Prostate gland (tissue), 2 donors: ENCODE results near the gene NET1. TPM values are rescaled to one million over a fixed set of nuclear protein-coding genes. Genes with fewer than 3 reads are reported as not detected.
"Not testable (repeated sequence)": the region's sequence is repeated elsewhere in the genome, so short reads cannot be mapped to it uniquely, and the experiment has no call there.

Source experiments
- DNase-seq: peaks from one replicate; pipeline ENCODE4 v3.0.0-alpha.2; 2019; ENCODE audit warnings: low spot score
- H3K27ac ChIP-seq, 2 donors: fragments of 200-600 bp; sonication (generic); 2 replicates each; pipeline ENCODE4 v1.5.1; 2017 to 2019
- H3K27me3 ChIP-seq: fragments of 200-600 bp; sonication (generic); replicated peaks from 2 replicates; pipeline ENCODE4 v1.5.1; 2019; ENCODE audit not compliant: insufficient read depth
- H3K36me3 ChIP-seq, 2 donors: fragments of 200-600 bp; sonication (generic); 1 replicate in 1 of 2; 2 replicates in 1 of 2; pipeline versions ENCODE4 v1.5.1 to v1.8.1; 2017 to 2019
- H3K4me1 ChIP-seq: fragments of 200-600 bp; sonication (generic); replicated peaks from 2 replicates; pipeline ENCODE4 v1.5.1; 2019
- H3K4me3 ChIP-seq, 2 donors: fragments of 200-600 bp; sonication (generic); 2 replicates each; pipeline ENCODE4 v1.5.1; 2017 to 2019
- H3K9me3 ChIP-seq: fragments of 200-600 bp; sonication (generic); 2 replicates; pipeline ENCODE4 v1.5.1; 2017
- POLR2A ChIP-seq: fragments of 450-650 bp; IDR thresholded peaks from one replicate; pipeline ENCODE4 v1.6.1; 2016; ENCODE audit warnings: antibody characterized with exemption, mild to moderate bottlenecking
- POLR2AphosphoS5 ChIP-seq: sonication (generic); formaldehyde crosslinking; IDR thresholded peaks from one replicate; pipeline ENCODE4 v1.6.1; 2017; ENCODE audit warnings: antibody characterized with exemption
- whole genome bisulfite sequencing: methylation state at CpG from one replicate; pipeline ENCODE4 v1.1.5; 2018; 5-methylcytosine and 5-hydroxymethylcytosine counted together
- intact Hi-C: fragments of 100-400 bp; cut with DNase I; formaldehyde crosslinking; loops from one replicate; pipeline ENCODE4 v1.14.2; 2022
- total RNA-seq, 2 donors: library from RNA; depleted of rRNA; stranded (reverse); fragments of >200 nt; gene quantifications; one replicate each; pipeline ENCODE4 v1.1.0, GENCODE V29; 2016
- TF ChIP-seq, protein P1 (sequence below), 4 experiments: fragments of 200-600 bp in 2 of 4; fragments of 450-650 bp in 2 of 4; sonication (generic) in 2 of 4; IDR thresholded peaks; 1 replicate in 3 of 4; 2 replicates in 1 of 4; pipeline ENCODE4 v1.5.1; 2016 to 2019; ENCODE audit warnings: antibody characterized with exemption in 4 of 4, mild to moderate bottlenecking in 2 of 4, moderate library complexity in 2 of 4

The NET1 gene
- total RNA-seq, 2 donors from 2014 or later = 55.6 to 77.6 TPM

DNA sequence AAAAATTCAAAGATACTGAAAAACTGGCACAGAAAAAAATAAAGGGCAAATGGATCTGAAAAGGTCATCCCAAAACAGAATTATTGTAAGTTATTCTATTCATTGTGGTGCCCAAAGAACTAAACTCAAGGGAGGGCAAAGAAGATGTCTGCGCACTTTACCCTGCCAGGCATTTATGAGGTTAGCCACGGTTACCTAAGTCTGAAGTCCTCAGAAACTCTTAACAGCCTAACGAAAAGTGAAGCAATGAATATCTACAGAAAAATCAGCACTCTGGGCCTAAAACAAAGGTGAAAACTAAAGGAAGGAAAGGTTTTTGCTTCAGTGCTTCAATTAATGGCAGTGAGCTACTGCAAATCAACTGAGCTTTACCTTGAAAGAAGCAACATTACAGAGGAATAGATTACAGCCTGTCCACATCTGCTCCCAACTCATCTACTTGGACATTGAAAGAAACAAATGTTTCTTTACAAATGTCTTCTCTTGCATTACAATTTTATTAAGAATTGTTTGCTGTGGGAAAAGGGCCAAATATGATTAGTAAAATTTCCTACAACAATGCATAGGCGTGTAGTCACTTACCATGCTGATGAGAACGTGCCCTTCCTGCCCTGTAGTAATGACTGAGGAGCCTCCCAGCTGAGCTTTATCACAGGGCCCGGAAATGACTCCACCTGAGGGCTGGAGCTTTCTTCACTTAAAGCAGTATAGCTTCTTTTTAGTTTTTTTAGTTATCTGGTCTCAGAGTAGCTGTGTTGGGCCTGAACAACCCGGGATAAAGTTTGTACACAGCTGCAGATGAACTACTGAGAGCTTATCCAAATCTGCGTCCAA lies 7.9 kb upstream of the NET1 start, which contains the start of gene TUBAL3:
Gene TUBAL3, minus strand, starts transcription at position 621 of the 834 bp plus-strand sequence. Its CDS starts 36 bp downstream, at position 585.
- TF ChIP-seq, protein P1, sequence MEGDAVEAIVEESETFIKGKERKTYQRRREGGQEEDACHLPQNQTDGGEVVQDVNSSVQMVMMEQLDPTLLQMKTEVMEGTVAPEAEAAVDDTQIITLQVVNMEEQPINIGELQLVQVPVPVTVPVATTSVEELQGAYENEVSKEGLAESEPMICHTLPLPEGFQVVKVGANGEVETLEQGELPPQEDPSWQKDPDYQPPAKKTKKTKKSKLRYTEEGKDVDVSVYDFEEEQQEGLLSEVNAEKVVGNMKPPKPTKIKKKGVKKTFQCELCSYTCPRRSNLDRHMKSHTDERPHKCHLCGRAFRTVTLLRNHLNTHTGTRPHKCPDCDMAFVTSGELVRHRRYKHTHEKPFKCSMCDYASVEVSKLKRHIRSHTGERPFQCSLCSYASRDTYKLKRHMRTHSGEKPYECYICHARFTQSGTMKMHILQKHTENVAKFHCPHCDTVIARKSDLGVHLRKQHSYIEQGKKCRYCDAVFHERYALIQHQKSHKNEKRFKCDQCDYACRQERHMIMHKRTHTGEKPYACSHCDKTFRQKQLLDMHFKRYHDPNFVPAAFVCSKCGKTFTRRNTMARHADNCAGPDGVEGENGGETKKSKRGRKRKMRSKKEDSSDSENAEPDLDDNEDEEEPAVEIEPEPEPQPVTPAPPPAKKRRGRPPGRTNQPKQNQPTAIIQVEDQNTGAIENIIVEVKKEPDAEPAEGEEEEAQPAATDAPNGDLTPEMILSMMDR (IDR thresholded peaks at IDR 0.05) = no peak
- TF ChIP-seq POLR2AphosphoS5 (no peak), POLR2A (no peak)
- Histone ChIP-seq H3K4me3 (no peak within 1 kb of the TSS), H3K4me1 (no peaks in the 10 kb centered on the region), H3K36me3 (no peaks in the 10 kb centered on the region), H3K27me3 (no peaks in the 10 kb centered on the region), H3K9me3 (no peaks in the 10 kb centered on the region), H3K27ac (no peak within 1 kb of the TSS)
- intact Hi-C loops = no loop called here
- no peak for DNase-seq
- WGBS = 66% methylated on average over 8 of the region's 8 CpGs

DNA sequence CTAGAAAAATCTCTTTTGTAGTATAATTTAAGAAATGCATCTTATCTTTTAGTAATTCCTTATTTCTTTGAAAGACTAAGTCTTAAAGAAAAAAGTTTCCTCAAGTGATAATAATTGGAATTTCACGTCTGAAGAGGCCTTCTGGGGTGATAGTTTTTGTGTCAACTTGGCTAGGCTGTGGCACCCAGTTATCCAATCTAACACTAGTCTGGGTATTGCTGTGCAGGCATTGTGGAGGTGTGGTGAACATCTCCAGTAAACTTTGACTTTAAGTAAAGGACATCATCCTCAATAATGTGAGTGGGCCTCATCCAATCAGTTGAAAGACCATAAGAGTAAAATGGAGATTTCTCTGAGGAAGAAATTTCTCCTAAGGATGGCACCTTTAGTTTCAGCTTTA lies 5.4 kb upstream of the NET1 start:
- intact Hi-C loops = no loop called here
- TF ChIP-seq POLR2A = no peak
- WGBS = 74% methylated on average over 1 of the region's 1 CpG

DNA sequence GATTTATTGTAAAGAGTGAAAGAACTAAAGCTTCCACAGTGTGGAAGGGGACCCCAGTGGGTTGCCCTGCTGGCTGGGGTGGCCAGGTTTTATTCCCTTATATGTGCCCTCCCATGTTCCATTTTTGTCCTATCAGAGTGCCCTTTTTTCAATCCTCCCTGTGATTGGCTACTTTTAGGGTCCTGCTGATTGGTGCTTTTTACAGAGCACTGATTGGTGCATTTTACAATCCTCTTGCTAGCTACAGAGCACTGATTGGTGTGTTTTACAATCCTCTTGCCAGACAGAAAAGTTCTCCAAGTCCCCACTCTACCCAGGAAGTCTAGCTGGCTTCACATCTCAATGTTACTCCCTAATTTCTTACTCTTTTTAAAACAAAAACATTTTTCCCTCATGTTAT lies 1.6 kb upstream of the NET1 start:
- H3K4me3 ChIP-seq, H3K27ac ChIP-seq, H3K4me1 ChIP-seq, H3K36me3 ChIP-seq, DNase-seq, H3K9me3 ChIP-seq, H3K27me3 ChIP-seq, intact Hi-C loops: not testable (repeated sequence)

More for the DNA sequence above, 5.4 kb upstream of the NET1 start:
- Histone ChIP-seq H3K9me3 (no peaks in the 10 kb centered on the region), H3K27me3 (no peaks in the 10 kb centered on the region), H3K4me3 (no peak overlapping the region), H3K27ac (no peak overlapping the region), H3K4me1 (no peaks in the 10 kb centered on the region), H3K36me3 (no peaks in the 10 kb centered on the region)
- DNase-seq = no peak

DNA sequence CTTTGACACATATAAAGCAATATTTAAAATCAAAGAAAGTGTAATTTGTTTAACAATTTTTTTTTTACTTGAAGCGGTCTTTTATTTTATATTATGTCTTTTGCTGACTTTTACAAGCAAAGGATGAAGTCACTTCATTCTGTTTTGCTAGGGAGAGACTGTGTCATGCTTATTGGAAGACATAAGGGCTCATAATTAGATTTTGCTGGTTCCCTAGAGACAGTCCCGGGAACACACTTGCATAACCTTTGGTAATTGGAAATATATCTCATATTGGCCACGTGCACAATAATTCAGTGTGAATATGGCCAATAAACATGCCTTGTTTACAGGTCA lies 448 bp upstream of the NET1 start:
- H3K36me3 ChIP-seq = no peaks in the 10 kb centered on the region
- WGBS = 10% methylated on average over 3 of the region's 3 CpGs
- no peak for DNase-seq
- TF ChIP-seq POLR2A (no peak), POLR2AphosphoS5 (no peak)
- TF ChIP-seq, protein P1 (IDR thresholded peaks at IDR 0.05) = no peak
- H3K27ac ChIP-seq = no peak overlapping the region
- peak overlapping the region; percentile 70 for H3K4me3 ChIP-seq
- intact Hi-C loops = no loop called here
- H3K9me3 ChIP-seq = no peaks in the 10 kb centered on the region
- H3K4me1 ChIP-seq = no peaks in the 10 kb centered on the region
- no peaks in the 10 kb centered on the region for H3K27me3 ChIP-seq

DNA sequence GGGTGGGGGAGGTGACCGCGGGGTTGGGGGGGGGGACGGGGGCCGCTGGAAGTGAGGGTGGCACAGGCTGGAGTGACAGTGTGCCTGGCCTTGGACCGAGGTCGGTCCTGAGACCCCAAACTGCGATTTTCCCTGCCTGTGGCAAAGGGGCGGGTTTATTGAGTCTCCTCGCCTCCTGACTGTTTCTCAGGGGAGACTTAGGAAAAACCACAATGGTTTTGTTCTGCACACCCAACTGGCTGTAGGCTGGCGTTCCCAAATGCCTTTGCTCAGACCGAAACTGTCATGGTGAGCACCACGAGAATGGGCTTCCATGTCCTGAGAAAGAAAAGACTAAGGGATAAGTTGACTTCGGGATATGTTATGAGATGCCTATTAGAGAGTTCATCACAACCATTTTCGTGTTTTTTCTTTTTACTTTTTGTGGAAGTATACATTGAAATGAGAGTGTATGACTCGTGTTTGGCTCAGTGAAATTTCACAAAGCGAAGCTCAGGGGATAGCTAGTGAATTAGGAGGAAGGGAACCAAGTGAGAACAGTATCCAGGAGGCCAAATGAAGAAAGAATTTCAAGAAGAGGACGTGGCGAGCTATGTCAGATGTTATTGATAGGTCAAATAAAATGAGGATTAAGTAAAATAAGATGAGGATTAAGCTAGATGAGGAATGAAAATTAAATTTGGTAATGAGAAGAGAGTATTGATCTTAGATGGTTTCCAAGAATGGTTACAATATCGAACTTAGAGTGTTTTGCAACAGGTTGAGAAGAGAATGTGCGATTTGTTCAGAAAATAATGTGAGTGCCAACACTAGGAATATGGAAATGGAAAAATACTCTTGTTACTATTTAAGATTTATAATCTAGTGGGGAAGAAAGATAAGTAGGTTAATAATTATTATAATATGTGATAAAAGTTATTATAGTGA lies 918 bp downstream of the NET1 start:
- Histone ChIP-seq H3K4me3 (peak overlapping the region; percentile 70), H3K4me1 (no peaks in the 10 kb centered on the region), H3K27ac (peak overlapping the region in 1 of 2 donors; percentile 72), H3K9me3 (no peaks in the 10 kb centered on the region), H3K27me3 (no peaks in the 10 kb centered on the region), H3K36me3 (no peaks in the 10 kb centered on the region)
- intact Hi-C loops = no loop called here
- no peak for DNase-seq
- no peak for TF ChIP-seq POLR2A
- TF ChIP-seq, protein P1 (IDR thresholded peaks at IDR 0.05) = no peak
- no peak for TF ChIP-seq POLR2AphosphoS5
- 25% methylated on average over 20 of the region's 20 CpGs for WGBS
